ENCODE data around the gene FAM76B. TPM values are rescaled to one million over a fixed set of nuclear protein-coding genes. Genes with fewer than 3 reads are reported as not detected.

Gene FAM76B
- total and polyA plus RNA-seq, 2 of the 13 experiments (the other 11 are each of a cell fraction or from before 2014, with no cell fraction given), result 20.2 to 24.2 TPM

GRCh38 chr11:95792200-95792599, 2.6 kb upstream of the FAM76B start:
- ChIA-PET CTCF (ENCODE audit: low intra/inter-chr PET ratio, low total read pairs) (no interaction called here), POLR2A (interaction anchor here (2.4 kb wide), 1 partner anchor 132 kb away, joined by 7 read pairs; the partner anchor contains the start of gene MTMR2)
- in situ Hi-C loops (cut with HindIII; ENCODE audit: extremely low pct_ligation_motif_present, low pct_unique_long_range_greater_than_20kb) (no loop called here), intact Hi-C loops (cut with micrococcal nuclease; ENCODE audit: unreplicated experiment) (no loop called here)
- Histone ChIP-seq H3K4me1 (ENCODE audit: insufficient read depth, low read length) (peaks cover 62% of the 10 kb centered on the region), H3K9ac (ENCODE audit: insufficient read depth, low read depth, low read length) (peak overlapping the region; percentile 97), H3K4me3 (replicated peaks in 1 of 3; ENCODE audit: insufficient read depth in 1 of 3, low read depth in 2 of 3, low read length in 3 of 3) (peak overlapping the region; percentile 87 to 97 (median 96); a peak in 5 of 6 replicates), H3K36me3 (replicated peaks in 1 of 2; ENCODE audit: control insufficient read depth in 1 of 2, insufficient read depth in 2 of 2, low read length in 2 of 2) (no peaks in the 10 kb centered on the region; a peak in 2 of 5 replicates), H3K4me2 (ENCODE audit: low read depth, low read length) (peak overlapping the region; percentile 89), H2AFZ (ENCODE audit: low read length) (no peak overlapping the region), H4K20me1 (ENCODE audit: insufficient read depth, low read length) (no peaks in the 10 kb centered on the region; the same call in 1 of the 2 replicates), H3K79me2 (ENCODE audit: insufficient read depth, low read length) (peaks cover 78% of the 10 kb centered on the region), H3K27me3 (ENCODE audit: control insufficient read depth in 1 of 2, insufficient read depth in 2 of 2, low read length in 2 of 2) (no peaks in the 10 kb centered on the region; a peak in 1 of 5 replicates), H3K9me3 (ENCODE audit: low read length) (no peaks in the 10 kb centered on the region), H3K27ac (ENCODE audit: extremely low read length, insufficient read depth, low read length) (no peak overlapping the region)
- no TSS peak for BruUV-seq (replicated peaks)
- ATAC-seq, result no peak
- FAIRE-seq, result no peak
- TF ChIP-seq RBFOX2 (IDR thresholded peaks at IDR 0.05; ENCODE audit: low read depth, low read length) (0 out of 2 replicates have a peak, but pooled peaks have one; percentile 6), FIP1L1 (IDR thresholded peaks at IDR 0.05; ENCODE audit: borderline replicate concordance, insufficient read depth, low read depth, low read length) (no peak), EHMT2 (IDR thresholded peaks at IDR 0.05; ENCODE audit: borderline replicate concordance, low read depth, low read length) (no peak)
- DNase-seq (ENCODE audit: low spot score), result no peak
- 68% methylated on average over 8 of the region's 8 CpGs for WGBS (ENCODE audit: low lambda C conversion rate)

- Histone ChIP-seq H3K4me2 (ENCODE audit: low read depth, low read length) (peak overlapping the region; percentile 89), H3K9me3 (ENCODE audit: low read length) (no peaks in the 10 kb centered on the region), H2AFZ (ENCODE audit: low read length) (no peak overlapping the region), H3K9ac (ENCODE audit: insufficient read depth, low read depth, low read length) (peak overlapping the region; percentile 97), H3K27ac (ENCODE audit: extremely low read length, insufficient read depth, low read length) (peak overlapping the region; percentile 98), H3K36me3 (replicated peaks in 1 of 2; ENCODE audit: control insufficient read depth in 1 of 2, insufficient read depth in 2 of 2, low read length in 2 of 2) (no peaks in the 10 kb centered on the region; a peak in 2 of 5 replicates), H3K79me2 (ENCODE audit: insufficient read depth, low read length) (peaks cover 74% of the 10 kb centered on the region), H3K27me3 (ENCODE audit: control insufficient read depth in 1 of 2, insufficient read depth in 2 of 2, low read length in 2 of 2) (no peaks in the 10 kb centered on the region; a peak in 1 of 5 replicates), H3K4me1 (ENCODE audit: insufficient read depth, low read length) (peaks cover 63% of the 10 kb centered on the region), H4K20me1 (ENCODE audit: insufficient read depth, low read length) (no peaks in the 10 kb centered on the region; the same call in 1 of the 2 replicates), H3K4me3 (replicated peaks in 1 of 3; ENCODE audit: insufficient read depth in 1 of 3, low read depth in 2 of 3, low read length in 3 of 3) (peak overlapping the region; percentile 87 to 97 (median 96))
- no peak for ATAC-seq
- DNase-seq (ENCODE audit: low spot score), result no peak
- no TSS peak for BruUV-seq (replicated peaks)
- intact Hi-C loops (cut with micrococcal nuclease; ENCODE audit: unreplicated experiment) (no loop called here), in situ Hi-C loops (cut with HindIII; ENCODE audit: extremely low pct_ligation_motif_present, low pct_unique_long_range_greater_than_20kb) (no loop called here)
- CTCF ChIA-PET (ENCODE audit: low intra/inter-chr PET ratio, low total read pairs), result no interaction called here
- no peak for FAIRE-seq
- POLR2A ChIA-PET, result interaction anchor here (1.4 to 3.3 kb wide), 3 partner anchors 132 to 724 kb away, joined by 3 to 35 read pairs (median 7); partner anchors contain the start of genes MTMR2, SESN3 and SRSF8
- 5% methylated on average over 8 of the region's 8 CpGs for WGBS (ENCODE audit: low lambda C conversion rate)
- TF ChIP-seq RERE (CRISPR knock-in tag; IDR thresholded peaks at IDR 0.05; ENCODE audit: low read depth) (no peak), WIZ (CRISPR knock-in tag; IDR thresholded peaks at IDR 0.05) (no peak), MAX (IDR thresholded peaks at IDR 0.05) (no peak), FUBP1 (CRISPR knock-in tag; IDR thresholded peaks at IDR 0.05; ENCODE audit: borderline replicate concordance) (no peak), ZNF546 (CRISPR knock-in tag; conservative IDR thresholded peaks at IDR 0.05) (no peak), HOXA5 (CRISPR knock-in tag; IDR thresholded peaks at IDR 0.05) (no peak), KAT7 (CRISPR knock-in tag; IDR thresholded peaks at IDR 0.05; ENCODE audit: borderline replicate concordance) (0 out of 2 replicates have a peak, but pooled peaks have one; percentile 45)
Measured at GRCh38 chr11:95791709-95792033, 2.1 kb upstream of the FAM76B start.
